WI38 (cell line): ENCODE data around the gene UBE2R2.
"Not testable (repeated sequence)": the region's sequence is repeated elsewhere in the genome, so short reads cannot be mapped to it uniquely, and the experiment has no call there.

Experiments used
- H3K4me3 ChIP-seq: 2 replicates; pipeline ENCODE4 v1.5.1; 2011; ENCODE audit warnings: low read depth, mild to moderate bottlenecking, control low read depth, low read length
- CTCF ChIP-seq: IDR thresholded peaks from 2 replicates; pipeline ENCODE4 v1.5.1; 2012; ENCODE audit warnings: low read depth, mild to moderate bottlenecking, control low read depth, low read length

The UBE2R2 gene

GRCh38 chr9:33795281-33795680 lies 21.7 kb upstream of the UBE2R2 start, which contains the start of gene PRSS3:
TSS of gene PRSS3 (plus strand) at chr9:33795561. CDS start at chr9:33795574, 13 bp downstream.
- no peak for TF ChIP-seq CTCF
- no peak within 1 kb of the TSS for H3K4me3 ChIP-seq

GRCh38 chr9:33795819-33796218 lies 21.1 kb upstream of the UBE2R2 start:
- no peak overlapping the region for H3K4me3 ChIP-seq
- no peak for TF ChIP-seq CTCF

- not testable (repeated sequence) for H3K4me3 ChIP-seq
Measured at GRCh38 chr9:33796679-33797078, 20.3 kb upstream of the UBE2R2 start.

GRCh38 chr9:33797837-33798236 lies 19.1 kb upstream of the UBE2R2 start:
- TF ChIP-seq CTCF: no peak
- H3K4me3 ChIP-seq: no peak overlapping the region

GRCh38 chr9:33798545-33798944 lies 18.4 kb upstream of the UBE2R2 start:
- TF ChIP-seq CTCF: no peak
- no peak overlapping the region for H3K4me3 ChIP-seq

GRCh38 chr9:33799928-33800704 lies 16.8 kb upstream of the UBE2R2 start:
- TF ChIP-seq CTCF: no peak
- no peak overlapping the region for H3K4me3 ChIP-seq

- no peak overlapping the region for H3K4me3 ChIP-seq
- no peak for TF ChIP-seq CTCF
Measured at GRCh38 chr9:33800886-33801285, 16.1 kb upstream of the UBE2R2 start.

GRCh38 chr9:33801943-33802500 lies 14.9 kb upstream of the UBE2R2 start:
- H3K4me3 ChIP-seq: not testable (repeated sequence)

- not testable (repeated sequence) for H3K4me3 ChIP-seq
Measured at GRCh38 chr9:33804196-33804595, 12.8 kb upstream of the UBE2R2 start.

GRCh38 chr9:33807156-33807555 lies 9.8 kb upstream of the UBE2R2 start:
- H3K4me3 ChIP-seq: not testable (repeated sequence)

GRCh38 chr9:33808979-33809322 lies 8.0 kb upstream of the UBE2R2 start:
- not testable (repeated sequence) for H3K4me3 ChIP-seq
